SK-N-SH (cell line): ENCODE measurements around the gene KLHL12.

ENCODE experiments used
- EZH2phosphoT487 ChIP-seq: fragments of 200-600 bp; sonication (generic); IDR thresholded peaks from 2 replicates; pipeline ENCODE4 v1.6.1; 2017; ENCODE audit warnings: low read depth, mixed run types, mild to moderate bottlenecking, antibody characterized with exemption, moderate library complexity, borderline replicate concordance
- IRF3 ChIP-seq: fragments of 150-350 bp; IDR thresholded peaks from 2 replicates; pipeline ENCODE4 v1.6.1; 2016; ENCODE audit warnings: mild to moderate bottlenecking, low read depth, low read length
- POLR2AphosphoS5 ChIP-seq: IDR thresholded peaks from 2 replicates; pipeline ENCODE4 v1.6.1; 2012; ENCODE audit warnings: low read depth, low read length
- RAD21 ChIP-seq: IDR thresholded peaks from 2 replicates; pipeline ENCODE4 v1.6.1; 2012; ENCODE audit warnings: mild to moderate bottlenecking, low read length
- RCOR1 ChIP-seq: fragments of 150-350 bp; IDR thresholded peaks from 2 replicates; pipeline ENCODE4 v1.6.1; 2017; ENCODE audit warnings: antibody characterized with exemption, low read length
- RFX5 ChIP-seq: IDR thresholded peaks from 2 replicates; pipeline ENCODE4 v1.6.1; 2012; ENCODE audit warnings: mild to moderate bottlenecking, improper control_type of control experiment, low read length
- SIN3A ChIP-seq: IDR thresholded peaks from 2 replicates; pipeline ENCODE4 v1.6.1; 2012; ENCODE audit warnings: low read depth, mild to moderate bottlenecking, low read length, moderate library complexity, borderline replicate concordance
- TAF1 ChIP-seq: IDR thresholded peaks from 2 replicates; pipeline ENCODE4 v1.6.1; 2012; ENCODE audit warnings: low read depth, mild to moderate bottlenecking, low read length, moderate library complexity, borderline replicate concordance
- USF1 ChIP-seq: IDR thresholded peaks from 2 replicates; pipeline ENCODE4 v1.4.0; 2012; ENCODE audit warnings: low read depth, borderline replicate concordance
- TF ChIP-seq, protein P1 (sequence below): fragments of 200-600 bp; sonication (generic); IDR thresholded peaks from 2 replicates; pipeline ENCODE4 v1.6.1; 2017; ENCODE audit warnings: antibody characterized with exemption, mild to moderate bottlenecking, moderate library complexity
- TF ChIP-seq, protein P2 (sequence below): IDR thresholded peaks from 2 replicates; pipeline ENCODE4 v1.4.0; 2012; ENCODE audit warnings: low read depth
- TF ChIP-seq, protein P3 (sequence below): fragments of 150-350 bp; IDR thresholded peaks from 2 replicates; pipeline ENCODE4 v1.6.1; 2017; ENCODE audit warnings: antibody characterized with exemption, low read length, low read depth, borderline replicate concordance
- TF ChIP-seq, protein P4 (sequence below): IDR thresholded peaks from 2 replicates; pipeline ENCODE4; 2012

GRCh38 chr1:202954057-202954745, 27.2 kb upstream of the KLHL12 start:
- TF ChIP-seq, protein P1, sequence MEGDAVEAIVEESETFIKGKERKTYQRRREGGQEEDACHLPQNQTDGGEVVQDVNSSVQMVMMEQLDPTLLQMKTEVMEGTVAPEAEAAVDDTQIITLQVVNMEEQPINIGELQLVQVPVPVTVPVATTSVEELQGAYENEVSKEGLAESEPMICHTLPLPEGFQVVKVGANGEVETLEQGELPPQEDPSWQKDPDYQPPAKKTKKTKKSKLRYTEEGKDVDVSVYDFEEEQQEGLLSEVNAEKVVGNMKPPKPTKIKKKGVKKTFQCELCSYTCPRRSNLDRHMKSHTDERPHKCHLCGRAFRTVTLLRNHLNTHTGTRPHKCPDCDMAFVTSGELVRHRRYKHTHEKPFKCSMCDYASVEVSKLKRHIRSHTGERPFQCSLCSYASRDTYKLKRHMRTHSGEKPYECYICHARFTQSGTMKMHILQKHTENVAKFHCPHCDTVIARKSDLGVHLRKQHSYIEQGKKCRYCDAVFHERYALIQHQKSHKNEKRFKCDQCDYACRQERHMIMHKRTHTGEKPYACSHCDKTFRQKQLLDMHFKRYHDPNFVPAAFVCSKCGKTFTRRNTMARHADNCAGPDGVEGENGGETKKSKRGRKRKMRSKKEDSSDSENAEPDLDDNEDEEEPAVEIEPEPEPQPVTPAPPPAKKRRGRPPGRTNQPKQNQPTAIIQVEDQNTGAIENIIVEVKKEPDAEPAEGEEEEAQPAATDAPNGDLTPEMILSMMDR: no peak
- TF ChIP-seq EZH2phosphoT487 (no peak), POLR2AphosphoS5 (no peak), IRF3 (no peak), RFX5 (no peak), USF1 (no peak), SIN3A (no peak), TAF1 (no peak), RAD21 (no peak), RCOR1 (no peak)
- TF ChIP-seq, protein P2, sequence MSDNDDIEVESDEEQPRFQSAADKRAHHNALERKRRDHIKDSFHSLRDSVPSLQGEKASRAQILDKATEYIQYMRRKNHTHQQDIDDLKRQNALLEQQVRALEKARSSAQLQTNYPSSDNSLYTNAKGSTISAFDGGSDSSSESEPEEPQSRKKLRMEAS: no peak
- TF ChIP-seq, protein P3, sequence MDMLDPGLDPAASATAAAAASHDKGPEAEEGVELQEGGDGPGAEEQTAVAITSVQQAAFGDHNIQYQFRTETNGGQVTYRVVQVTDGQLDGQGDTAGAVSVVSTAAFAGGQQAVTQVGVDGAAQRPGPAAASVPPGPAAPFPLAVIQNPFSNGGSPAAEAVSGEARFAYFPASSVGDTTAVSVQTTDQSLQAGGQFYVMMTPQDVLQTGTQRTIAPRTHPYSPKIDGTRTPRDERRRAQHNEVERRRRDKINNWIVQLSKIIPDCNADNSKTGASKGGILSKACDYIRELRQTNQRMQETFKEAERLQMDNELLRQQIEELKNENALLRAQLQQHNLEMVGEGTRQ: no peak
- TF ChIP-seq, protein P4, sequence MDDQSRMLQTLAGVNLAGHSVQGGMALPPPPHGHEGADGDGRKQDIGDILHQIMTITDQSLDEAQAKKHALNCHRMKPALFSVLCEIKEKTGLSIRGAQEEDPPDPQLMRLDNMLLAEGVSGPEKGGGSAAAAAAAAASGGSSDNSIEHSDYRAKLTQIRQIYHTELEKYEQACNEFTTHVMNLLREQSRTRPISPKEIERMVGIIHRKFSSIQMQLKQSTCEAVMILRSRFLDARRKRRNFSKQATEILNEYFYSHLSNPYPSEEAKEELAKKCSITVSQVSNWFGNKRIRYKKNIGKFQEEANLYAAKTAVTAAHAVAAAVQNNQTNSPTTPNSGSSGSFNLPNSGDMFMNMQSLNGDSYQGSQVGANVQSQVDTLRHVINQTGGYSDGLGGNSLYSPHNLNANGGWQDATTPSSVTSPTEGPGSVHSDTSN: no peak
